GM19468 (cell line): Measurements from ENCODE around the gene DOCK1.

ENCODE experiments used
- ATAC-seq: cut with Tn5 transposase; IDR thresholded peaks from one replicate; pipeline ENCODE4 v1.9.1; 2021; ENCODE audit warnings: mild to moderate bottlenecking, moderate library complexity, moderate number of reproducible peaks; ENCODE audit not compliant: unreplicated experiment; ENCODE audit errors: extremely low read depth

The DOCK1 gene

GRCh38 chr10:127462643-127463295 lies 557.5 kb downstream of the DOCK1 start:
- no peak for ATAC-seq

- no peak for ATAC-seq
These were observed 558.3 kb downstream of the DOCK1 start for GRCh38 chr10:127463548-127463947.

- no peak for ATAC-seq
These were observed 559.3 kb downstream of the DOCK1 start for GRCh38 chr10:127464561-127464960.

GRCh38 chr10:127467811-127468210 lies 562.6 kb downstream of the DOCK1 start:
- no peak for ATAC-seq

- ATAC-seq: no peak
These were observed 563.4 kb downstream of the DOCK1 start for GRCh38 chr10:127468632-127469031.

- ATAC-seq: no peak
These were observed 565.7 kb downstream of the DOCK1 start for GRCh38 chr10:127470911-127471310.

- ATAC-seq: no peak
These were observed 567.7 kb downstream of the DOCK1 start for GRCh38 chr10:127472976-127473375.

- ATAC-seq: no peak
These were observed 569.3 kb downstream of the DOCK1 start for GRCh38 chr10:127474501-127474900.

- no peak for ATAC-seq
These were observed 580.1 kb downstream of the DOCK1 start for GRCh38 chr10:127485153-127485857.

GRCh38 chr10:127486355-127486754 lies 581.1 kb downstream of the DOCK1 start:
- ATAC-seq: no peak

GRCh38 chr10:127492607-127493250 lies 587.5 kb downstream of the DOCK1 start:
- ATAC-seq: no peak

- no peak for ATAC-seq
These were observed 590.8 kb downstream of the DOCK1 start for GRCh38 chr10:127496035-127496434.

GRCh38 chr10:127497685-127498084 lies 592.5 kb downstream of the DOCK1 start:
- no peak for ATAC-seq

- ATAC-seq: no peak
These were observed 592.9 kb downstream of the DOCK1 start for GRCh38 chr10:127498087-127498486.

GRCh38 chr10:127500127-127500526 lies 594.9 kb downstream of the DOCK1 start:
- no peak for ATAC-seq
